Stimulated activated CD8-positive, alpha-beta memory T cell treated with anti-CD3 and anti-CD28 coated beads, Interleukin-7, amount 100 ng/mL, for 4 hours (primary cell): ENCODE data around the gene ANKRD36.
"Not testable (repeated sequence)": the region's sequence is repeated elsewhere in the genome, so short reads cannot be mapped to it uniquely, and the experiment has no call there.

Experiments
- DNase-seq, 2 donors: peaks; one replicate each; pipeline ENCODE4 v3.0.0-alpha.2; 2020; ENCODE audit warnings: low read depth in 2 of 2

The ANKRD36 gene

GRCh38 chr2:97113882-97114255 lies 916 bp downstream of the ANKRD36 start:
- not testable (repeated sequence) for DNase-seq

DNA sequence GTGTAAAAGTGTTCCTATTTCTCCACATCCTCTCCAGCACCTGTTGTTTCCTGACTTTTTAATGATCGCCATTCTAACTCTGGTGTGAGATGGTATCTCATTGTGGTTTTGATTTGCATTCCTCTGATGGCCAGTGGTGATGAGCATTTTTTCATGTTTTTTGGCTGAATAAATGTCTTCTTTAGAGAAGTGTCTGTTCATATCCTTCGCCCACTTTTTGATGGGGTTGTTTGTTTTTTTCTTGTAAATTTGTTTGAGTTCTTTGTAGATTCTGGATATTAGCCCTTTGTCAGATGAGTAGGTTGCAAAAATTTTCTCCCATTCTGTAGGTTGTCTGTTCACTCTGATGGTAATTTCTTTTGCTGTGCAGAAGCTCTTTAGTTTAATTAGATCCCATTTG lies 16.1 kb downstream of the ANKRD36 start:
- not testable (repeated sequence) for DNase-seq

DNA sequence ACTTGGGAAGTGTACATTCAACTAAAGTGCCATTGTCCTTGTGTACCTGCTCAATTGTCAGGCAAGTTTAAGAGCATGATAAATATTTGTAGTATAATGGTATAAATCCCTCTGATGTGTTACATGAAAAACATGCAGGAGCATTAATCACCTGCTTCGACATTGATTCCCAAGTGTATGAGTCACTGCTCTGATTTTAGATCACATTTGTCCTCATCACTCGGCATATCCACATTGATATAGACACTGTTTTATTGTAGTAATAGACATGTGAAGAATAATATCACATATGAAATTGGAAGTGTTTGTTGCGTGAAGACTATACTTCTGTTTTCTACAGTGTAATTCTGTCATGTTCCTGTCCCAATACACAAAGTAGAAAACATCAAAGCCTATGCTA lies 31.1 kb downstream of the ANKRD36 start:
- not testable (repeated sequence) for DNase-seq

- DNase-seq = not testable (repeated sequence)
These were observed 53.6 kb downstream of the ANKRD36 start for GRCh38 chr2:97166548-97166947.

DNA sequence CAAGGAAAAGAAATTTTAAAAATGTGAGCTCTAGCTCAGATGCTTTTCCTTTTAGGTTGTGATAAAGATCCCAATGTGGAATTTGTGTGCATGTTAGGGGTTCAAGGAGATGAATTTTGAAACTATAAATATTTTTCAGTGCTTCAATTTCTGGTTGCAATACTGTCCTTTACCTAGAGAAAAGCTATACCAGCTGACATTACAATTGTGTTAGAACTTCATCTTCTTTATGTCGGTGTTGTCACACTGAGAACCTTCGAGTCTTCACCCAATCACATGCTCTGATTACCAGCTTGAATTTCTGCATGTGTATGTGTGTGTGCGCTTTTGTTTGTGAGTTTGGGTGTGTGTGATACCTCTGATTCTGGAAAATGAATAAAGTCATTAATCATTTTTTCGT lies 55.0 kb downstream of the ANKRD36 start:
- DNase-seq = not testable (repeated sequence)

GRCh38 chr2:97168583-97168982 lies 55.6 kb downstream of the ANKRD36 start:
- DNase-seq = not testable (repeated sequence)

GRCh38 chr2:97180391-97180790 lies 67.4 kb downstream of the ANKRD36 start:
- not testable (repeated sequence) for DNase-seq

DNA sequence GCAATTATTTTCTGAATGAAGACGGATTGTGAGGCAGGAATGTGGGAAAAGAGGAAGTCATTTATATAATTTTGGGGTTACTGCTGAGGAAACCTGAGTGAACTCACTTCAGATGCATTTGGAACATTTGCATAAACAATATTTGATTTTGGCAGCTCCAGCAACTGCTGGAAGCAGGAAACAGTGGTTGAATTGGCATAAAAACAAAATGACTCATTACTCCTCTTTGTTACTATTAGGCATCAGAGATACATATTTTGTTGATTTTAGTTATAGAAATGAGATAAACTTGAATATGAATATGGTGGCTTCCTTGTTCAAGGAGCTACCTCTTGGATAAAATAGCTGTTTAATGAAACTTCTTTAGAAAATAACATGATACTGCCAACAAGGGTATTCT lies 82.4 kb downstream of the ANKRD36 start:
- DNase-seq = not testable (repeated sequence)

GRCh38 chr2:97197251-97197650 lies 84.3 kb downstream of the ANKRD36 start:
- DNase-seq = not testable (repeated sequence)

DNA sequence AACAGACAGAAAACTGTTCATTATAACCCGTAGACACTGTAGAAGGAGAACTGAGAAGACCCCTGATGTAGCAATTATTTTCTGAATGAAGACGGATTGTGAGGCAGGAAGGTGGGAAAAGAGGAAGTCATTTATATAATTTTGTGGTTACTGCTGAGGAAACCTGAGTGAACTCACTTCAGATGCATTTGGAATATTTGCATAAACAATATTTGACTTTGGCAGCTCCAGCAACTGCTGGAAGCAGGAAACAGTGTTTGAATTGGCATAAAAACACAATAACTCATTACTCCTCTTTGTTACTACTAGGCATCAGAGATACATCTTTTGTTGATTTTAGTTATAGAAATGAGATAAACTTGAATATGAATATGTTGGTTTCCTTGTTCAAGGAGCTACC lies 87.9 kb downstream of the ANKRD36 start:
- DNase-seq = not testable (repeated sequence)

- not testable (repeated sequence) for DNase-seq
These were observed 89.8 kb downstream of the ANKRD36 start for GRCh38 chr2:97202643-97203250.

DNA sequence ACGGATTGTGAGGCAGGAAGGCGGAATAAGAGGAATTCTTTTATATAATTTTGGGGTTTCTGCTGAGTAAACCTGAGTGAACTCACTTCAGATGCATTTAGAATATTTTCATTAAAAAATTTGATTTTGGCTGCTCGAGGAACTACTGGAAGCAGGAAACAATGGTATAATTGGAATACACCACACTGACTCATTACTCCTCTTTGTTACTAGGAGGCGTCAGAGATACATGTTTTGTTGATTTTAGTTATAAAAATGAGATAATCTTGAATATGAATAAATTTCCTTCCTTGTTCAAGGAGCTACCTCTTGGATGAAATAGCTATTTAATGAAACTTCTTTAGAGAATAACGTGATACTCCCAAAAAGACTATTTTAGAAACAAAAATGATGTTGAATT lies 97.4 kb downstream of the ANKRD36 start:
- DNase-seq = no peak

DNA sequence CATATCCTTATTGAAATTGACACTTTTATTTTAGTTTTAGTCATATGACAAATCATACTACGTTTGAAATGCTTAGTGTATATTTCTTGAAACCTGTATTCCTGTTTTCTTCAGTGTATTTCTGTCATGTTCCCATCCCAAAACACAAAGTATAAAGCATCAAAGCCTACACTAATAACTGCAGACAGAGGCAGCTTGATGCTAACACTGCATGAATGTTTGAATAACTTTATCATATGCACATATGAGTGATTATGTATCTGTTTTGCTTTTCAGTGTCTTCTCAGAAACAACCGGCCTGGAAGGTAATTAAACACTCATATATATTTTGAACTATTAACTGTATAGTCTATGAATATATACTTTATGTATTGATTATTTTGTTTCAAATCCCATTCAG lies 102.1 kb downstream of the ANKRD36 start:
- not testable (repeated sequence) for DNase-seq

- not testable (repeated sequence) for DNase-seq
These were observed 118.1 kb downstream of the ANKRD36 start for GRCh38 chr2:97230848-97231585.

DNA sequence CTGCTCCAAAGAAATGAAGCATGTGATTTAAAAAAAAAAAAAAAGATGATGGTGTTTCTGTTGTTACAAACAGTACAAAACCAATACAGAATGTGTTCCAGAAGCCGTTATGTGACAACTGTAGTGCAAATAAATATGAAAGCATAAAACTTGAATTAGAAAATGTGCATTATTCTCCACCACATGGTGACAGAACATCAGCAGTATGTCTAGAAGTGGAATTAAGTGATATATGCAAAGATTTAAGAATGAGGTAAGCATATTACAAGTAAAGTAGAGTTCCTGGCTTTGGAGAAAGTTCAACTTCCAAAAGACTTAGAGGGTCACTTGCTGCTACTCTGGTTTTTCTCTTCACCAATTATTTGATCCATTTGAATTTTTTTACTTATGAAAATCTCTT lies 120.0 kb downstream of the ANKRD36 start:
- DNase-seq = not testable (repeated sequence)

DNA sequence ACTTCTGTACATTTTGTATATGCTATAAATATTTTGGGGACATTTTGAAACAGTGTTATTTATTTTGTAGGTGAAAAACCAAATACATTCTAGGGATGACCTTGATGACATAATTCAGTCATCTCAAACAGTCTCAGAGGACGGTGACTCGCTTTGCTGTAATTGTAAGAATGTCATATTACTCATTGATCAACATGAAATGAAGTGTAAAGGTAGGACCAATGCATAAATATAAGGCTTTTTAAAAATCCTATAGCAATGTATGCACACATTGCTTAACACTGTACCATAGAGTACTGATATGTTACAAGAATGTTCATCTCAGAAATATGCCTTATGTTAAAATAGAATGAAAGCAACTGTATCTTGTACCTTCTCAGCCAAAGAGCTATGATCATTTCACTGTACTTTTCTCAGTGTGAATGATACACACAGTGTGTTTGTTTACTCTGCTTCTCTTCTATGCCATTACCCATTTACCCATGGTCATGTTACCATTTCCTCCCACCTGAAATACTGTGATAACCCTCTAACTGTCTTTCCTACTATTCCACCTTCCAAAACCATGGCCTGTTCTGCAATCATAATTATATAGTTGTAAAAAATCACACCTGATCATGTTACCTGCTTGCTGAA lies 120.8 kb downstream of the ANKRD36 start:
- not testable (repeated sequence) for DNase-seq

- DNase-seq = not testable (repeated sequence)
These were observed 148.2 kb downstream of the ANKRD36 start for GRCh38 chr2:97261192-97261591.

- DNase-seq = not testable (repeated sequence)
These were observed 153.5 kb downstream of the ANKRD36 start for GRCh38 chr2:97266449-97266848.

DNA sequence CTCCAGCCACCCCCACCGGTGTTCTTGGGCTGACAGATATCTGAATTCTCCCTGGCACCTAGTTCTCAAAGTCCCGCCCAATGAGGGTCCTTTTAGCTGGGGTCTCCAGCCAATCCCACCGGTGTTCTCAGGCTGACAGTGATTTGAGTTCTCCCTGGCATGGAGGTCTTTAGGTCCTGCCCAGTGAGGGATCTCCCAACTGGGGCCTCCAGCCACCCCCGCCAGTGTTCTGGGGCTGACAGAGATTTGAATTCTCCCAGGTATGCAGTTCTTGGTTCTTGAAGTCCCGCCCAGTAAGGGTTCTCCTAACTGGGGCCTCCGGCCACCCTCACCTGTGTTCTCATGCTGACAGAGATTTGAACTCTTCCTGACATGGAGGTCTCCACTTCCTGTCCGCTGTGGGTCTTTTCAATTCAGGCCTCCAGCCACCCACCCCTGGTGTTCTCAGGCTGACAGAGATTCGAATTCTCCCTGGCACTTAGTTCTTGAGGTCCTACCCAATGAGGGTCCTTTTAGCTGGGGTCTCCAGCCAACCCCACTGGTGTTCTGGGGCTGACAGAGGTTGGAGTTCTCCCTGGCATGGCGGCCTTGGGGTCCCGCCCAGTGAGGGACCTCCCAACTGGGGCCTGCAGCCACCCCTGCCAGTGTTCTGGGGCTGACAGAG lies 154.6 kb downstream of the ANKRD36 start:
- DNase-seq = no peak

DNA sequence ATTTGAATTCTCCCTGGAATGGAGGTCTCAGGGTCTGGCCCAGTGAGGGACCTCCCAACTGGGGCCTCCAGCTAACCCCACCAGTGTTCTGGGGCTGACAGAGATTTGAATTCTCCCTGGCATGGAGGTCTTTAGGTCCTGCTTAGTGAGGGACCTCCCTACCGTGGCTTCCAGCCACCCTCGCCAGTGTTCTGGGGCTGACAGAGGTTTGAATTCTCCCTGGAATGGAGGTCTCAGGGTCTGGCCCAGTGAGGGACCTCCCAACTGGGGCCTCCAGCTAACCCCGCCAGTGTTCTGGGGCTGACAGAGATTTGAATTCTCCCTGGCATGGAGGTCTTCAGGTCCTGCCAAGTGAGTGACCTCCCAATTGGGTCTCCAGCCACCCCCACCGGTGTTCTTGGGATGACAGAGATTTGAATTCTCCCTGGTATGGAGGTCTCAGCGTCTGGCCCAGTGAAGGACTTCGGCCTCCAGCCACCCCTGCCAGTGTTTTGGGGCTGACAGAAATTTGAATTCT lies 155.2 kb downstream of the ANKRD36 start:
- not testable (repeated sequence) for DNase-seq

GRCh38 chr2:97276232-97276798 lies 163.4 kb downstream of the ANKRD36 start:
- DNase-seq = not testable (repeated sequence)

- DNase-seq = not testable (repeated sequence)
These were observed 172.2 kb downstream of the ANKRD36 start for GRCh38 chr2:97285187-97285586.
